Stimulated activated CD4-positive, alpha-beta T cell treated with anti-CD3 and anti-CD28 coated beads, Interleukin-15, amount 100 ng/mL, for 48 hours (primary cell): ENCODE results near the gene MAMDC2.
A peak's percentile ranks its signal among the peaks of the same experiment; 100 is the strongest.

Experiments used
- DNase-seq, 2 donors: peaks; one replicate each; pipeline ENCODE4 v3.0.0-alpha.2; 2020; ENCODE audit warnings: low read depth in 2 of 2

The MAMDC2 gene

DNA sequence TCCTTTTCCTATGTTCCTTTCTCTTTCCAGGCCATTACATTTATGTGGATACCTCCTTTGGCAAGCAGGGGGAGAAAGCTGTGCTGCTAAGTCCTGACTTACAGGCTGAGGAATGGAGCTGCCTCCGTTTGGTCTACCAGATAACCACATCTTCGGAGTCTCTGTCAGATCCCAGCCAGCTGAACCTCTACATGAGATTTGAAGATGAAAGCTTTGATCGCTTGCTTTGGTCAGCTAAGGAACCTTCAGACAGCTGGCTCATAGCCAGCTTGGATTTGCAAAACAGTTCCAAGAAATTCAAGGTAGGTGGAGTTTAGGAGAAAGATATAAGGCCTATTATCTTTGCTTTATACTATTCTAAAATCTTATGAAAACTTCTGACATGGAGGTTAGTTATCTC is 64.5 kb downstream of the MAMDC2 start:
- DNase-seq = no peak

DNA sequence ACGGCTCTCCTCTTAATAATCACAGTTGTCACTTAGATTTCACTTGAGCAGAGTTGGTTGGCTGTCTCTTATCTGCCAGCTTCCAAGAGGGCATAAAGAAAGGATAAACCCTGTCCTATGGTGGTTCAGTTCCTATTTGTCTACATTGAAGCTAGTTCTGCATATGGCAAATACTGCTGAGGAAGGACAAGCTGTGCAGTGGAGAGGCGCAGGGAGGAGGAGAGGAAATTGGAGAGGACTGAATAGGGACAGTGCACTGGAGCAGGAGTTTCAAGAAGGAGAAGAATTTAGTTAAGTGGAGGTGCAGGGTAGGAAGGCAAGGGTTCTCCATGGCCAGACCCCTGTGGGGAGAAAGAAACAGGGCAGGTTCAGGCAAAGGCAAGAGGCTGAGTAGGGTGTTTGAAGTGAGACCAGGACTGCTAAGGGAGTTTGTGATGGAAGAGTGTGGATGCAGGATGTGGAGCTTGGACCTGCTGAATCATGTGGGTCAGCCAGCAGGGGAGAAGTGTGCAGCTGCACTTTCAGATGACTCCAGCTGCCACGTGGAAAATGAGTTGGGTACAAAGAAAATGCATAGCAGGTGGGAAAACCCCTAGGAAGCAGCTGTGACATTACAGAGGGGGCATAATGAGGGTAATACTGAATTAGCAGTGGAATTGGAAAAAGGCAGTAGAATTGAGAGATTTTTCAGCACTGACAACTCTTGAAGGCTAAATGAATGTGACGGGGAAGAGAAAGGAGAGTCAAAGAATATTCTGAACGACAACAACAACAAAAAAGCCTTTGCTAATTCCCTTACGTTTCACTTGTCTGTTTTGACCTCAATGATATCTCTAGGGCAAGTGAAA is 66.8 kb downstream of the MAMDC2 start:
- no peak for DNase-seq

DNA sequence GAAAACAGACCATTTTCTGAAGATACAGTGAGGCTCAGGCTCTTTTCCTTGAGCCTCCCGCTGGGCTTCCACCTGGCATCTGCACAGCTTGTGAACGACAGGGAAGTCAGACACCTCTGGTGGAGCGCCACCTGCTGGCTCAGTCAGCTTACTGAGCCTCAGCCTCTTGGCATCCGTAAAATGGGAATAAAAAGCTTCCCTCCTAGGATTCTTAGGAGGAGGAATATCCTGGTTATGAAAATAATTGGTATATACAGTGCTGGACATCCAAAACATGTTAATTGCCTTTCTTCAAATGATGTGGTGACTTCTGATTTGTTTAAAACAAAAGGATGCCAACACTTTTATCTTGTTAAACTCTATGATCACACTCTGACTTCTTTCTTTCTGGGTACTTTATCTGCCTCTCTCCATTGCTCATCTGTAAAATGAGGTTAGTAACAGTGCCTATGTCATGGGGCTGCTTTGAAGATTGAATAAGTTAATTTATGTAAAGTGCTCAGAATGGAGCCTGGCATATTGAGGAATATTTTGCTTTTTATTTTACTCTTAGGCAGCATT is 67.5 kb downstream of the MAMDC2 start:
- DNase-seq = peak in 1 of 2 donors; percentile 42

DNA sequence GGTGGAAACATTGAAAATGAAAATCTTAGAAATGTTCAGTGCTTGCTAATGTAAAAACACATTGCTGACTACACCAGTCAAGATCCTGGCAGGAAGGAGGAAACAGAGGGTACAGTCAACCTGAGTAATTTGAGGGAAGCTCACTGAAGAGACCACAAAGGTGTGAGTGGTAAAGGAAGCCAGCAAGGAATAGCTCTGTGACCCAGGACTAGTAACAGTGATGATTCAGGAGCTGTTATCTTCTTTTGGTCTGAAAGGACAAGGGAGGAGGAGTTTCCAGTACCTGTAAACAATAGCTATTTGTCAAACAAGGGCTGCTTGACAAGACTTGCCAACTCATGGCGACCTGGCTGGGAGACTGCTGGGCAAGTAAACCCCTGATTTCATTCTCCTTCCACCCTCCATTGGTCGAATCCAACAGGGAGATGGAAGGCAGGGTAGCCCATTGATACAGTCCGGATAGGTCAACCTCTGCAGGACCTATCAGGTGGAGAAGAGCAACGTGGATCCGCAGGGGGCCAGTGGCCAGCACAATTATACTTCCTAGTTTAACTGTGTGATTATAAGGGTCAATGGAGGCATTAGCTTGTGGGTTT is 68.1 kb downstream of the MAMDC2 start:
- no peak for DNase-seq

DNA sequence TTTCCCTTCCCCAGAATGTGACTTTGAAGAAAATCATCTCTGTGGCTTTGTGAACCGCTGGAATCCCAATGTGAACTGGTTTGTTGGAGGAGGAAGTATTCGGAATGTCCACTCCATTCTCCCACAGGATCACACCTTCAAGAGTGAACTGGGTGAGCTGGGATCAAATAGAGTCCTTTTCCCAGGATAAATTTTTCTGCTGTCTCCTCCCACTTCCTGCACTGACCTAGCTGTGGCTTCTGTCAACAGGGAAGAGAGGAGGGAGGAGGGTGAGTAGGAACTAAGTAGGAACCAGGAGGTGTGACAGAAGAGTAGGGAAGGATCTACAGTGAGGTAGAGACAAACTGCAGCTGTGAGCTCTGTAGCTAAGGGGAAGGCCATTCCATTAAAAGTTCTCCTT is 69.3 kb downstream of the MAMDC2 start:
- DNase-seq = no peak

DNA sequence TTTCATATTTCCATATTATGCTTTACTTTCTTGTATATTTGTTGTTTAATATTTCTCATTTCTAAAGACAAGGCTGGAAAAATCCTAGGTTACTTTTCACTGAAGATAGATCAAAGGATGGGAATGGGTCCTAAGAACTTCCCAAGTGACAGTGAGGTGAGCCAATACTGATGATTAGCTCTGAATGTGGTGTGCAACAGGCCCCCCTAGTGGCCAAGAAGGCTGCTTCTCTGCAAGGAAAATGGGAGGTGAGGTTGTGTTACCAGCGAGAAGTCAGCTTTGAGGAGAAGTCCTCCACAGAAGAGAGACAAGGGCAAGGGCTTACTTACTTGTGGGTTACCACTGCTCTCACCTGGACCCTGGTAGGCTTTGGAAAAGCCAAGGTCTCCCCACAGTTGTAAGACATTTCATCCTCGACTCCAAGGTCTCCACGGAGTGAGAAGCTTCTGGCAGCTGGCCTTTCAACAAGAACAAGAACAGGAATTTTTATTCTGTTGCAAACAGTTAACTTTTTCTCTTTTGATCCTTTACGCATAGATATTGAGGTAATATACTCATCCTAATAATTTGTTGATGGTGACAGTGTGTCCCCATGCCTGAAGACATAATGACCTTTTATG is 69.9 kb downstream of the MAMDC2 start:
- DNase-seq = peak in 1 of 2 donors; percentile 4

DNA sequence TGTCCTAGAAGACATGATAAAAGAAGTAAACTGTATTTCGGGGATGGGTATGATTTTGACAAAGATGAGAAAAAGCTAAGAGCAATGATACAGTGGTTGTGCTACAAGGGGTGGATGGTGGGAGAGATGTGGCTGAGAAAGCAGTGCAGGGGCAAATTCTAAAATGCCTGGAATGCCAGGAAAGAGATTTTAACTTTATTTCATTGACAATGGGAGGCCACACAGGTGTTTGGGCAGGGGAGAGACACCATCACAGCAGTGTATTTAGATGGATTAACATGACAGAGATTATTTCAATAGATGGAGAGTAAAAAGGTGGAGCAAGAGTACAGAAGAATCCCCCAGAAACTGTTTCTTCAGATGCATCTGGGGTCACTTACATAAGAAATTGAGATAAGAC is 71.2 kb downstream of the MAMDC2 start:
- no peak for DNase-seq

DNA sequence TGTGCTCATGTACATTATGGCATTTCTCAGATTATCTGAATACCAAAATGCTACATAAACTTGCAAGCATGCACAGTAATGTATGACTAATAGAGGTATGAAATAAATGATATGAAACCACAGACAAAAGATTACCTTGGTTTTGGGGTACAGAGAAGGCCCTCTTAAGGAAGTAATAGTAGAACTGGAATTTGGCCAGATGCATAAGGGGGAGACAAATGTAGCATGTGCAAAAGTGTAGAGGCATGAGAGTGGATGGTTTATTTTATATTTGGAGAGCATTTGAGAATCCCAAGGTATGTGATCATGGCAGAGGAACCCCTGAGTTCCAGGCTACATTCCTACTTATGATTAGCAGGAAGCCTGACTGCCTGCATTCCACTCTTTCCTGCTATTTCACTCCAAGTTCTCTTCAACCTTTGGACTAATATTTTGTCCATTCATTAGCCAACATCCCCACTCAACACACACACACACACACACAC is 74.2 kb downstream of the MAMDC2 start:
- no peak for DNase-seq

DNA sequence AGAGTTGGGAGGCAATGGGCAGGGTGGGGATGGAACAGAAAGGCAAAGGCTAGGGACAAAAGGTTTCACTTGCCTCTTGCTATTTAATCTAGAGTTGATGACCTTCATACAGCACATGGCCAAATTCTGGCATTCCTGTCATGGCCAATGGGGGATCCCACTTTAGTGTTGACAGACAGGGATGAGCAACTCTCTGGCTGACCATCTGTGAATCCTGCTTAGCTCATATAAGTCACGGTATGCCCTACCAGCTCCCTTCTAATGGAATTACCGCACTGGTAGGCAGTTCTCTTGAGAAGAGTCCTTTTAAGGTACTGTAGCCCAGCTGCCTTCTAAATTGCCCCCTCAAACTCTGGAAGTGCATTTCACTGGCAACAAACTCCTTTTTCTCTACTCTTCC is 76.1 kb downstream of the MAMDC2 start:
- DNase-seq = no peak

DNA sequence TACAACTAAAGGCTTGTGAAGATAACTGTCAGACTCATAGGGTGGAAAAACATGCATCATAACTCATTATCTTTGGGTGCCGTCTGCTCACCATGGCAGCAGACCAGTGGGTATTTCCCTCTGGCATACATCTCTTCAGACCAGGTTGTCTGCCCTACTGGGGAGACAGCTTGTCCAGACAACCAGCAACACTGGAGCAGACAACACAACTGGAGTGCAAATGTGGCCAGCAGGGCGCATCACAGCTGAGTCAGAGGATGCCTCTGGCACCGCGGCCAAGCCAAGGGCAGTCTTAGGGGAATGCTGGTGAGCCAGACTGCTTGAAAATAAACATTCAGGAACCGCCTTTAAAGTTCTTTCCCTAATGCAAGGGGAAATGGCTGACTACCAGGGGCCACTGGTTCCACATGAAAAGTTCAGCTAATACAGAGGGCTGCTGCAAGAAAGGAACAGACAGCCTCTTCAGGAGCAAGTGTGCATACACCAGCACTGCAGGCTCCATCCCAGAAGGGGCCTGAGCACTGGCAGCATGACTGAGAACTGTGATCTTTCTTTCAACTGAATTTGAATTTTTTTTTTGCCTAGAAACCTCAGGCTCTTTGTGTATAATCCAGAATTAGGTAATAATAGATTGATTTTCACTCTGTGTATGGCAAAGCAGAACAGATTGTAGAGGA is 77.3 kb downstream of the MAMDC2 start:
- no peak for DNase-seq

DNA sequence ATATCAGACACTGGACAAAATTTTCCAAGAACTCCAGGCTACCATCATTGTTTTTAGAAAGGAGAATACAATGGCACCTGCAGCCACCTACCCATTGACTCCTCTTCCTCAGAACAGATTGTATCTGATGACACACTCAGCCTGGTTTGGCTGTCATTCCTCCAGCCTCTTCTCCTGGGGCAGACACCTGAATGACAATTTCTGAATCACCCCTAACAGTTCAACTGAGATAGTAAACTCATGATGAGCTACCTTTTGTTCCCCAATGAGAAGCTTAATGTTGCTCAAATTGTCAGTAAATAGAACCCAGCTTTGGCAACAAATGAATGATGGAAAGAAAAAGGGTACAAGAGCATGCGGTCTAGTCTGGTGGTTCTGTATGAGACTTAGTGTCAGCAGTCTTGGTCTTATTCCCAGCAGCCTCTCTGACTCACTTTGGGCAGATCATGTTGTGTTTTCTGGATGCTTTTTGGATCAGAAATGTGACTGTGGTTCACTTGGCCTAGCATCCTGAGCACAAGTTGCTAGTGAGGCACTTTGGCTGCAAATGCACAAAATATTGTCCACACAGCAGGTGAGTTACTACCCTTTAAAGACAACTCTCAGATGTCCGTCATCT is 78.3 kb downstream of the MAMDC2 start:
- no peak for DNase-seq

DNA sequence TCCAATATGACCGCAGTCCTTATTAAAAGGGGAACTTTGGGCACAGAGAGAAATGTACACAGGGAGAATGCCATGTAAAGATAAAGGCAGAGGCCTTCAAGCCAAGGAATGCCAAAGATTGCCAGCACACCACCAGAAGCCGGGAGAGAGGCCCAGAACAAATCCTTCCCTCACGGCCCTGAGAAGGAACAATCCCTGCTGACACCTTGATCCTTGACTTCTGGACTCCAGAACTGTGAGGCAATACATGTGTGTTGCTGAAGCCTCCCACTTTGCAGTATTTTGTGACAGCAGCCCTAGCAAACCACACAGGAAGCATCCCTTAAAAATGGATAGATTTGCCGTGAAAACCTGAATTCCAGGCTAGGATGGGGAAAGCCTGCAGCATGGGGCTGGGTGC is 80.0 kb downstream of the MAMDC2 start:
- no peak for DNase-seq

DNA sequence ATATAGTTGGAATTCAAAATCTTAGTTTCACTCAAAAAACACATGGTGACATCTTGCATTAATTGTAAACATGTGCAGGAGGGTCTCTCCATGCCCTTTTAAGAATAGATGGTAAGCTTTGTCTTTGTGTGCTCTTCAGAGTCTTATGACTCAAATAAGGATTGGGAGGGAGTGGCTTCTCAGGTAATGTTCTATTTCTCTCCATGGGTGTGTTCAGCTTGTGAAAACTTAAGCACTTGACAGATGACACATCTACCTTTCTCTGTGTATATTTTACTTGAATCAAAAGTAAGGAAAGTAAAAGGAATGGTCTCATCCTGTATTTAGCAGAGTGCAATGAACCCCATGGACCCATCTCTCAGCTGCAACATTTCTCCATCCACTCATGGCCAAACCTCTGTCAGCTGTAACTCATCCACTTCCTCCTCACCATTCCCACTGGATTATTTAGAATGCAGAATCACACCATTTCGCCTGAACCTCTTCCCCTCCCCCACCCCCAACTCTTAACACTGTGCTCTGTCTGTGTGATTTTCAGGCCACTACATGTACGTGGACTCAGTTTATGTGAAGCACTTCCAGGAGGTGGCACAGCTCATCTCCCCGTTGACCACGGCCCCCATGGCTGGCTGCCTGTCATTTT is 82.1 kb downstream of the MAMDC2 start:
- no peak for DNase-seq

DNA sequence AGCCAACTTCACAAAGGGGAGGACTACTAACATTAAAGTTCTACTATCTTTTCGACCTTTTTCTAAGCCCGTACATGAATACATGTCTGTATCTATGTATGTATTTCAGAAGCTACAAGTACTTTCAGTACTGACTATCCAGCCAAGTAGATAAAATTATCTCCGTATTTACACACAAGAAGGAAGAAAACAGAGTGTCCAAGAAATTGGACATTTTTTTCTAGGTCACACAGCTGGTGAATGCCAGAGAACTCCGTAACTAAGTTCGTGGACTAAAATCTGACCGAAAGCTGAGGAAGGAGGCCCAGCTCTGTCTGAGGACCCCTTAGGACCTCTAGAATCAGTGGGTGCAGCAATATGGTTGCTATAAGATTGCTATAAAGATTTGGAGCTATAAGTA is 83.4 kb downstream of the MAMDC2 start:
- no peak for DNase-seq

DNA sequence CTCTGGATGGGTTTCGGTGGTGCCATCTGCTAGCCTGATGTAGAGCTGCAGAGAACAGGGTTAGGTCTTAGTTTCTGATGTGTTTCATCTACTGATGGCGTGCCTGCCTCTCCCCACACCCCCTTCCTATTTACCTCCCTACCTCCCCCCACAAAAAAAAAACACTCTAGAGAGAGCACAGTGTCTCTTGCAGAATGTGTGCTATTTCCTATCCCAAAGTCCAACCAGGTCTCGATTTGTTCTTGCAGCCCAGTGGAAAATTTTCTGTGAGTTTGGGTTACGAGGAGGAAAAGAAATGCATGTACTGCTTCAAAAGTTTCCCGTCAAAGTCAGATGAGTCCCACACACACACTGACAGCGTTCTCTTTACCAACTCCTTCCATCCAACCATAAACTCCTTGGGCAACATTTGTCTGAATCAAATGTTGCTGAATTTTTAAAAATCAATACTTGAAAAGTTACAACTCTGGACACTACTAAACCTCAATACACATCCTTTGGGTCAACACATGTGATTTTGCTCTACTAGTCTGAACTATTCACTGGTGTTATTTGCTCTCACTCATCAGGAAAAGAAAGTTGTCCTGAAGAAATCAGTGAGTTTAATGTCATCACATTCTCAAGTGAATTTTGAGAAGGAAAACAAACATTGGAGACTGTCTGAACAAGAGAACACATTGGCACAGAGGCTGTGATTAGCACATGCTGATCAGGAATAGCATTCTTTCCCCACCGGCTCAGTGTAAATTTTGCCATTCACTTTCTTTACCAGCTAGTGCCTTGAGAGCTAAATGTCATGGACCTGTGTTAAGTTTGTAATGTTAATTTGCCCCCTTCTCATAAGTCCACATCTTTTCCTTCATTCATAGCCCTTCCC is 84.1 kb downstream of the MAMDC2 start:
- DNase-seq = no peak

DNA sequence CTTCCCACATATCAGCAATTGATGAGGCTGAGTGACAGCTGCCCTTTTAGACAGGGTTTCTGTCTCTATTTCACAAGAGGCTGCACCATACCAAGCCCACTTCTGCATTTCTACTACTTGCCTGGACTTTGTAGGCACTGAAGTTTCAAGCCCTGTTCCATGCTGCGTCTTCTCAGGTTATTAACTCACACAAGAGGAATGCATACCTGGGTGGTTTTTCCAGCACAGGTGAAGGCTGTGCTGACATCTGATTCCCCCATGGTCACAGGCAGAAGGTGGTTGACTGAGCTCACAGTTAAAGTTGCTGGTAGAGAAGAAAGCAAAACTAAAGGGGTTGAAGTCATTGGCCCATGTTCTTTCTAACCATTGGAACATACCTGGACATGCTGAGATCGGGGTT is 86.6 kb downstream of the MAMDC2 start:
- no peak for DNase-seq

DNA sequence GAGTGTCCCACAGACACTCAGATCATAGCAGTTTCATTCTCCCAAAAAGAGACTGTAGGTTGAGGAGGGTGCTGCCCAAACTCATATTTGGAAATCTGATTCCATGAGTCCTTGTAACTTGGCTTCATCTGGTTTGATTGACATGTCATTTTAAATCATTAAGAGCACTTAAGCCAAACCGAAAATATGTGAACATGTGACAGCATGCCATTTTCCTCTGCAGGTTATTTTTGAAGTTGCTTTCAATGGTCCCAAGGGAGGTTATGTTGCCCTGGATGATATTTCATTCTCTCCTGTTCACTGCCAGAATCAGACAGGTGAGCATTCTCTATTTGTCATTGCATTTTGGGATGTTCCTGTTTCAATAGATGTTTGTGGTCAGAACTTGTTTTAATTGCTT is 87.6 kb downstream of the MAMDC2 start:
- DNase-seq = no peak

DNA sequence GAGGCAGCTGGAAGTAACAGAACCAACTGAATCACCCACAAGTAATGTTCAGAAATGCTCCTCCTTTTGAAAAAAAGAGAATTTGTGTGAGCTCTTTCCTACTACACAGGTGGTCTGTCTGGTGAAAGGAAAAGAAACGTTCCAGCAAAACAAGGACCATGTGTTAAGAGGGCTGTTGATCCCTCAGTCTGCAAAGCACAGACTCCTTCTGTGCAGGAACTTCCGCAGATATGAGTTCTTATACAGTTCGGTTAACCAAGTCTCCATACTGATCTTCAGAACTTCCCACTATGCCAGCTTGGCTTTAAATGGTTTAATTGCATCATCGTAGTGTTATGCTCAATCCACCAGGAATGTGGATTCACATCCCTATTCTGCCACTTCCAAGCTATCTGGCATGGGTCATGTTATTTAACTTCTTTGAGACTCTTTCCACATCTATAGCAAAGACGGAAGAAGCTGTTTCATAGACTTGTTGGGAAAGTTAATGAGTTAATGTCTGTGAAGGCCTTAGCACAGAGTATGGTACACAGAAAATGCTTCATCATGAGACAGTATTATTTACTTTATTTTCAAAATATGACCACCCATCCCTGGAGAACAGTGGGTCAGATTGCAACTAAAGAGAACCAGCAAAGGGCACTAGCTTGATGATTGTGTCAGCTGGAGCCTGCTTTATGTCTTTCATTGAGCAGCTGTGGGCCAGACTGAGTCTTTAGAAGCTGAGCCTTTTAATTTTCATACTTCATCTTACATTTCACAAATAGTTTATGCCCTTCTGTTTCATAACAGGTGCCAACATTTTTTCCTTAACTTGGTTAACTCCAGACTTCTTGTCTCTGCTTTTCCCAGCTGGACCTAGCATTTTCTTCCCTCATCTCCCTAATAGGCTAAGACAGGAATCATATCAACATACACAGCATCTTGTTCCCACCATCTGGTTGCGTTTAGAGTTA is 89.9 kb downstream of the MAMDC2 start:
- no peak for DNase-seq

DNA sequence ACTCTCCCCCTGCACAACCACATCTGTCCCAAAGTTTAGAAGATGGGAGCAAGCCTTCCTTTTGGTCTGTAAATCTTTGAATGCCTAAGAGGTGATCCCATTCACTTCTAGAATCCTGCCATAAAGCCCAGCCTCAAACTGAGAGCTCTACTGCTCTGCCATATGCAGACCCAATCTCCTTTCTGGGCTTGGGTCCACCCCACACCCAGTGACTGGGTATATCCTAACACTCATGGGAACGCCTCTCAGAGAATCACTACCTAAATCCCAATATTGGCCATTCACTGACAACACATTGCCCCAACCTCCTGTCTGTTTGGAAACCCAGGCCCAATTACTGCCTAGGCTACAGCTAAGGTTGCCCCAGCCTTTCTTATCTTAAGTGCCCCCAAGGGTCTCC is 90.7 kb downstream of the MAMDC2 start:
- no peak for DNase-seq
